IPS-20b (cell line): Measurements from ENCODE around the gene FRMD7.

Experiments
- H3K27ac ChIP-seq: one replicate; pipeline ENCODE4 v1.5.1; 2013; ENCODE audit warnings: low read length
- H3K27me3 ChIP-seq: 2 replicates; pipeline ENCODE4 v1.6.1; 2013; ENCODE audit warnings: mild to moderate bottlenecking, low read length, inconsistent platforms; ENCODE audit not compliant: insufficient read depth
- H3K36me3 ChIP-seq: 2 replicates; pipeline ENCODE4 v1.6.1; 2013; ENCODE audit warnings: low read depth, mild to moderate bottlenecking, inconsistent platforms, low read length, moderate library complexity; ENCODE audit not compliant: insufficient read depth
- H3K4me1 ChIP-seq: 2 replicates; pipeline ENCODE4 v1.6.1; 2013; ENCODE audit warnings: mild to moderate bottlenecking, control low read depth, inconsistent platforms, low read length, moderate library complexity; ENCODE audit not compliant: insufficient read depth
- H3K4me3 ChIP-seq: 2 replicates; pipeline ENCODE4 v1.5.1; 2013; ENCODE audit warnings: mild to moderate bottlenecking, low read length, inconsistent platforms
- H3K9ac ChIP-seq: 2 replicates; pipeline ENCODE4 v1.6.1; 2013; ENCODE audit warnings: low read depth, mild to moderate bottlenecking, inconsistent platforms, low read length, moderate library complexity
- H3K9me3 ChIP-seq: 2 replicates; pipeline ENCODE4 v1.6.1; 2013; ENCODE audit warnings: mild to moderate bottlenecking, low read depth, low read length, inconsistent platforms; ENCODE audit not compliant: insufficient read depth

Gene FRMD7

GRCh38 chrX:132092439-132093065 is 35.3 kb downstream of the FRMD7 start:
- Histone ChIP-seq H3K36me3 (no peaks in the 10 kb centered on the region), H3K27ac (no peak overlapping the region), H3K27me3 (no peaks in the 10 kb centered on the region), H3K4me1 (no peaks in the 10 kb centered on the region), H3K4me3 (no peak overlapping the region), H3K9me3 (no peaks in the 10 kb centered on the region), H3K9ac (no peak overlapping the region)

- Histone ChIP-seq H3K9me3 (no peaks in the 10 kb centered on the region), H3K27ac (no peak overlapping the region), H3K4me1 (no peaks in the 10 kb centered on the region), H3K27me3 (no peaks in the 10 kb centered on the region), H3K9ac (no peak overlapping the region), H3K36me3 (no peaks in the 10 kb centered on the region), H3K4me3 (no peak overlapping the region)
These were observed 37.2 kb downstream of the FRMD7 start for GRCh38 chrX:132090403-132091159.

- Histone ChIP-seq H3K27me3 (no peaks in the 10 kb centered on the region), H3K36me3 (no peaks in the 10 kb centered on the region), H3K4me3 (no peak overlapping the region), H3K9me3 (no peaks in the 10 kb centered on the region), H3K9ac (no peak overlapping the region), H3K4me1 (no peaks in the 10 kb centered on the region), H3K27ac (no peak overlapping the region)
These were observed 39.0 kb downstream of the FRMD7 start for GRCh38 chrX:132088864-132089263.

GRCh38 chrX:132086672-132087071 is 41.1 kb downstream of the FRMD7 start:
- Histone ChIP-seq H3K27ac (no peak overlapping the region), H3K9ac (no peak overlapping the region), H3K4me1 (no peaks in the 10 kb centered on the region), H3K27me3 (no peaks in the 10 kb centered on the region), H3K9me3 (no peaks in the 10 kb centered on the region), H3K36me3 (no peaks in the 10 kb centered on the region), H3K4me3 (no peak overlapping the region)

- H3K27ac ChIP-seq = no peak overlapping the region
- no peaks in the 10 kb centered on the region for H3K4me1 ChIP-seq
- no peak overlapping the region for H3K9ac ChIP-seq
- no peaks in the 10 kb centered on the region for H3K9me3 ChIP-seq
- H3K27me3 ChIP-seq = no peaks in the 10 kb centered on the region
- no peaks in the 10 kb centered on the region for H3K36me3 ChIP-seq
- H3K4me3 ChIP-seq = no peak overlapping the region
These were observed 42.0 kb downstream of the FRMD7 start for GRCh38 chrX:132085786-132086185.

GRCh38 chrX:132077912-132078311 is 49.9 kb downstream of the FRMD7 start:
- Histone ChIP-seq H3K27me3 (no peaks in the 10 kb centered on the region), H3K9me3 (no peaks in the 10 kb centered on the region), H3K4me1 (no peaks in the 10 kb centered on the region), H3K9ac (no peak overlapping the region), H3K27ac (no peak overlapping the region), H3K36me3 (peaks cover 24% of the 10 kb centered on the region), H3K4me3 (no peak overlapping the region)

- H3K9me3 ChIP-seq = no peaks in the 10 kb centered on the region
- H3K36me3 ChIP-seq = peaks cover 29% of the 10 kb centered on the region
- H3K4me1 ChIP-seq = no peaks in the 10 kb centered on the region
- H3K4me3 ChIP-seq = no peak overlapping the region
- H3K27me3 ChIP-seq = no peaks in the 10 kb centered on the region
- no peak overlapping the region for H3K9ac ChIP-seq
- H3K27ac ChIP-seq = no peak overlapping the region
These were observed 50.4 kb downstream of the FRMD7 start for GRCh38 chrX:132077414-132077813.

GRCh38 chrX:132071254-132071653 is 56.6 kb downstream of the FRMD7 start:
- Histone ChIP-seq H3K27me3 (no peaks in the 10 kb centered on the region), H3K4me1 (no peaks in the 10 kb centered on the region), H3K9ac (no peak overlapping the region), H3K4me3 (no peak overlapping the region), H3K27ac (no peak overlapping the region), H3K36me3 (peaks cover 60% of the 10 kb centered on the region), H3K9me3 (no peaks in the 10 kb centered on the region)

GRCh38 chrX:132068405-132068804 is 59.4 kb downstream of the FRMD7 start:
- Histone ChIP-seq H3K9me3 (no peaks in the 10 kb centered on the region), H3K36me3 (peaks cover 49% of the 10 kb centered on the region), H3K27ac (no peak overlapping the region), H3K4me1 (no peaks in the 10 kb centered on the region), H3K4me3 (no peak overlapping the region), H3K9ac (no peak overlapping the region), H3K27me3 (no peaks in the 10 kb centered on the region)

- Histone ChIP-seq H3K9ac (no peak overlapping the region), H3K9me3 (no peaks in the 10 kb centered on the region), H3K27ac (no peak overlapping the region), H3K4me3 (no peak overlapping the region), H3K36me3 (peaks cover 27% of the 10 kb centered on the region), H3K4me1 (no peaks in the 10 kb centered on the region), H3K27me3 (no peaks in the 10 kb centered on the region)
These were observed 64.0 kb downstream of the FRMD7 start for GRCh38 chrX:132063862-132064261.

GRCh38 chrX:132063334-132063733 is 64.5 kb downstream of the FRMD7 start:
- no peak overlapping the region for H3K27ac ChIP-seq
- H3K9ac ChIP-seq = no peak overlapping the region
- H3K4me3 ChIP-seq = no peak overlapping the region
- H3K4me1 ChIP-seq = no peaks in the 10 kb centered on the region
- H3K36me3 ChIP-seq = peaks cover 22% of the 10 kb centered on the region
- no peaks in the 10 kb centered on the region for H3K9me3 ChIP-seq
- no peaks in the 10 kb centered on the region for H3K27me3 ChIP-seq

GRCh38 chrX:132059973-132060540 is 67.8 kb downstream of the FRMD7 start:
- Histone ChIP-seq H3K36me3 (peaks cover 24% of the 10 kb centered on the region), H3K4me1 (no peaks in the 10 kb centered on the region), H3K9ac (no peak overlapping the region), H3K4me3 (no peak overlapping the region), H3K9me3 (no peaks in the 10 kb centered on the region), H3K27me3 (no peaks in the 10 kb centered on the region), H3K27ac (no peak overlapping the region)
